A549 (cell line): ENCODE data around the gene GYS1. TPM values are rescaled to one million over a fixed set of nuclear protein-coding genes. Genes with fewer than 3 reads are reported as not detected.

Experiments used
- ATAC-seq, 2 experiments: fragments of 200-7000 bp in 1 of 2; fragments of >200 bp in 1 of 2; cut with Nextera tagmentation in 1 of 2; cut with Tn5 transposase in 1 of 2; 3 replicates each; pipeline versions ENCODE4 v1.8.0 to v1.9.1; 2018 to 2020; ENCODE audit warnings: mild to moderate bottlenecking in 1 of 2, moderate library complexity in 1 of 2
- CTCF ChIA-PET: fragments of 300-600 bp; sonication (Branson Sonifier 250); formaldehyde crosslinking; extraction: SDS; loops from one replicate; lab custom pipeline; 2021; ENCODE audit warnings: antibody characterized with exemption, inconsistent platforms; lab: Yijun Ruan, JAX
- POLR2A ChIA-PET: fragments of 350-600 bp; formaldehyde crosslinking; extraction: SDS; loops from one replicate; lab custom pipeline; 2021; ENCODE audit warnings: antibody characterized with exemption, inconsistent platforms; lab: Yijun Ruan, JAX
- DNase-seq, 2 experiments: peaks; one replicate each; pipeline versions ENCODE4 v3.0.0 to v3.0.0-alpha.2; 2011 to 2016; ENCODE audit warnings: low read depth in 1 of 2, low spot score in 1 of 2
- FAIRE-seq: peaks from 2 replicates; lab custom pipeline; 2011; peaks lifted over from hg19 to GRCh38; lab: Jason Lieb, UNC
- H3K27ac ChIP-seq, 2 experiments: fragments of >200 bp; sonication (Bioruptor Twin); formaldehyde crosslinking; 3 replicates each; pipeline ENCODE4 v1.5.1; 2016 to 2017
- H3K4me1 ChIP-seq: fragments of >200 bp; sonication (Bioruptor Twin); formaldehyde crosslinking; 3 replicates; pipeline ENCODE4 v1.6.1; 2016
- H3K4me2 ChIP-seq: fragments of >200 bp; sonication (Bioruptor Twin); formaldehyde crosslinking; 3 replicates; pipeline ENCODE4 v1.6.1; 2016
- H3K4me3 ChIP-seq: fragments of >200 bp; sonication (Bioruptor Twin); formaldehyde crosslinking; 3 replicates; pipeline ENCODE4 v1.5.1; 2016
- H3K9me3 ChIP-seq: fragments of >200 bp; sonication (Bioruptor Twin); formaldehyde crosslinking; 3 replicates; pipeline ENCODE4 v1.6.1; 2016
- ATOH8 ChIP-seq: fragments of 250-450 bp; sonication (Bioruptor Pico); IDR thresholded peaks from 2 replicates; pipeline ENCODE4 v1.5.0; 2020; ENCODE audit warnings: low read depth, mild to moderate bottlenecking, moderate library complexity
- BHLHE40 ChIP-seq: IDR thresholded peaks from 2 replicates; pipeline ENCODE4 v1.6.1; 2012; ENCODE audit warnings: low read depth, low read length, inconsistent platforms
- CHD2 ChIP-seq: fragments of 150-350 bp; IDR thresholded peaks from 2 replicates; pipeline ENCODE4 v1.6.1; 2014; ENCODE audit warnings: low read length; ENCODE audit not compliant: partially characterized antibody
- EHF ChIP-seq: fragments of 250-450 bp; sonication (Bioruptor Pico); IDR thresholded peaks from 2 replicates; pipeline ENCODE4 v1.5.0; 2020; ENCODE audit warnings: mild to moderate bottlenecking
- ELK1 ChIP-seq: fragments of 150-350 bp; IDR thresholded peaks from 2 replicates; pipeline ENCODE4 v1.6.1; 2014; ENCODE audit warnings: low read depth, mild to moderate bottlenecking, low read length
- ESRRA ChIP-seq: fragments of 150-350 bp; IDR thresholded peaks from 2 replicates; pipeline ENCODE4 v1.6.1; 2014; ENCODE audit warnings: mild to moderate bottlenecking, low read length, borderline replicate concordance
- FOSL2 ChIP-seq, 2 experiments: fragments of 450-650 bp in 1 of 2; fragments of >200 bp in 1 of 2; sonication (Bioruptor Twin) in 1 of 2; formaldehyde crosslinking; IDR thresholded peaks; 2 replicates each; pipeline versions ENCODE4 v1.5.0 to v1.6.1; 2016 to 2020; ENCODE audit warnings: mild to moderate bottlenecking in 1 of 2, moderate library complexity in 1 of 2
- FOXS1 ChIP-seq: fragments of 250-450 bp; sonication (Bioruptor Pico); IDR thresholded peaks from 2 replicates; pipeline ENCODE4 v1.5.0; 2020; ENCODE audit warnings: mild to moderate bottlenecking, moderate library complexity
- GATA3 ChIP-seq: IDR thresholded peaks from 2 replicates; pipeline ENCODE4 v1.6.1; 2012; ENCODE audit warnings: borderline replicate concordance
- HDAC2 ChIP-seq: fragments of 200-600 bp; sonication (generic); IDR thresholded peaks from 2 replicates; pipeline ENCODE4 v1.6.1; 2016
- HES2 ChIP-seq: fragments of >200 bp; sonication (Bioruptor Twin); formaldehyde crosslinking; IDR thresholded peaks from 2 replicates; pipeline ENCODE4 v1.6.1; 2016
- HEYL ChIP-seq: fragments of 250-450 bp; sonication (Bioruptor Pico); IDR thresholded peaks from 2 replicates; pipeline ENCODE4 v1.8.0; 2021; ENCODE audit warnings: mild to moderate bottlenecking, moderate library complexity
- HMGXB4 ChIP-seq: fragments of 250-450 bp; sonication (Bioruptor Pico); IDR thresholded peaks from 2 replicates; pipeline ENCODE4 v1.5.0; 2021; ENCODE audit warnings: mild to moderate bottlenecking, moderate library complexity, borderline replicate concordance
- HOXA7 ChIP-seq: fragments of 250-450 bp; sonication (Bioruptor Pico); IDR thresholded peaks from 2 replicates; pipeline ENCODE4 v1.5.0; 2020; ENCODE audit warnings: mild to moderate bottlenecking, moderate library complexity
- HOXB5 ChIP-seq: fragments of 250-450 bp; sonication (Bioruptor Pico); IDR thresholded peaks from 2 replicates; pipeline ENCODE4 v1.5.0; 2020; ENCODE audit warnings: mild to moderate bottlenecking, moderate library complexity
- JUN ChIP-seq, 2 experiments: fragments of >200 bp; sonication (Bioruptor Twin); formaldehyde crosslinking; IDR thresholded peaks; 2 replicates in 1 of 2; 3 replicates in 1 of 2; pipeline ENCODE4 v1.6.1; 2016 to 2017
- MAX ChIP-seq: IDR thresholded peaks from 2 replicates; pipeline ENCODE4 v1.6.1; 2012
- MAZ ChIP-seq: fragments of 150-350 bp; IDR thresholded peaks from 2 replicates; pipeline ENCODE4 v1.6.1; 2014; ENCODE audit warnings: antibody characterized with exemption, low read depth, low read length, borderline replicate concordance
- NPAS2 ChIP-seq: fragments of 250-450 bp; sonication (Bioruptor Pico); IDR thresholded peaks from 2 replicates; pipeline ENCODE4 v1.8.0; 2022; ENCODE audit warnings: mild to moderate bottlenecking, moderate library complexity, borderline replicate concordance
- NR3C1 ChIP-seq: fragments of >200 bp; sonication (Bioruptor Twin); formaldehyde crosslinking; IDR thresholded peaks from 3 replicates; pipeline ENCODE4 v1.6.1; 2017
- PHF8 ChIP-seq: fragments of 200-600 bp; sonication (generic); IDR thresholded peaks from 2 replicates; pipeline ENCODE4 v1.6.1; 2016; ENCODE audit warnings: low read depth, mild to moderate bottlenecking, antibody characterized with exemption, moderate library complexity, borderline replicate concordance
- POLR2A ChIP-seq: IDR thresholded peaks from 2 replicates; pipeline ENCODE4 v1.6.1; 2012; ENCODE audit warnings: mild to moderate bottlenecking, low read length
- POLR2AphosphoS2 ChIP-seq: conservative IDR thresholded peaks from 2 replicates; pipeline ENCODE4 v1.6.1; 2012; ENCODE audit warnings: low read length, improper control_type of control experiment, inconsistent platforms
- RAD21 ChIP-seq, 2 experiments: fragments of >200 bp in 1 of 2; sonication (Bioruptor Twin) in 1 of 2; formaldehyde crosslinking in 1 of 2; IDR thresholded peaks in 1 of 2; conservative IDR thresholded peaks in 1 of 2; 2 replicates in 1 of 2; 3 replicates in 1 of 2; pipeline ENCODE4 v1.6.1; 2012 to 2018; ENCODE audit warnings: inconsistent platforms in 1 of 2
- SMC3 ChIP-seq: fragments of >200 bp; sonication (Bioruptor Twin); formaldehyde crosslinking; IDR thresholded peaks from 3 replicates; pipeline ENCODE4 v1.6.1; 2018; ENCODE audit warnings: inconsistent platforms
- SREBF2 ChIP-seq: fragments of 450-650 bp; IDR thresholded peaks from 2 replicates; pipeline ENCODE4 v1.6.1; 2014; ENCODE audit warnings: mild to moderate bottlenecking, moderate library complexity
- TFCP2L1 ChIP-seq: fragments of 250-450 bp; sonication (Bioruptor Pico); IDR thresholded peaks from 2 replicates; pipeline ENCODE4 v1.5.0; 2021; ENCODE audit warnings: mild to moderate bottlenecking
- TP53 ChIP-seq: fragments of 250-450 bp; sonication (Bioruptor Pico); IDR thresholded peaks from 2 replicates; pipeline ENCODE4 v1.5.0; 2021; ENCODE audit warnings: mild to moderate bottlenecking, moderate library complexity
- USF2 ChIP-seq: fragments of 450-650 bp; IDR thresholded peaks from 2 replicates; pipeline ENCODE4 v1.6.1; 2014; ENCODE audit warnings: antibody characterized with exemption
- ZC3H11A ChIP-seq: fragments of 450-650 bp; IDR thresholded peaks from 2 replicates; pipeline ENCODE4 v1.6.1; 2014; ENCODE audit warnings: antibody characterized with exemption, mild to moderate bottlenecking
- ZNF302 ChIP-seq: fragments of 250-450 bp; sonication (Bioruptor Pico); IDR thresholded peaks from 2 replicates; pipeline ENCODE4 v1.9.0; 2021; ENCODE audit warnings: inconsistent platforms, mild to moderate bottlenecking, moderate library complexity
- ZSCAN20 ChIP-seq: fragments of 250-450 bp; sonication (Bioruptor Pico); IDR thresholded peaks from 2 replicates; pipeline ENCODE4 v1.8.0; 2022; ENCODE audit warnings: mild to moderate bottlenecking, moderate library complexity
- WGBS: methylation state at CpG from one replicate; pipeline ENCODE4 v1.1.6; 2017; ENCODE audit errors: missing lambda C conversion rate; 5-methylcytosine and 5-hydroxymethylcytosine counted together
- polyA plus RNA-seq, 4 experiments: library from polyadenylated mRNA; depleted of rRNA in 3 of 4; stranded (reverse); fragments of >200 nt; fragmentation: RNase III in 1 of 4; extraction: RNeasy Plus Mini Kit Qiagen cat#74134 plus additional on column Dnase treatment in 1 of 4; gene quantifications; 2 replicates in 3 of 4; 3 replicates in 1 of 4; pipeline ENCODE4 v1.2.3, GENCODE V29; 2011 to 2017

GYS1 gene
- polyA plus RNA-seq, 2 of the 4 experiments (the other 2 are of a cell fraction): 10.3 to 24.8 TPM

- Histone ChIP-seq H3K9me3 (no peaks in the 10 kb centered on the region), H3K4me3 (peak within 1 kb of the TSS; percentile 83), H3K4me2 (peak within 1 kb of the TSS; percentile 97), H3K4me1 (peaks cover 15% of the 10 kb centered on the region), H3K27ac (peak within 1 kb of the TSS; percentile 96 to 97)
- 2% methylated on average over 43 of the region's 71 CpGs for WGBS
- ChIA-PET POLR2A (interaction anchor here (0.6 to 6.5 kb wide), 13 partner anchors 9 to 451 kb away, joined by 3 to 47 read pairs (median 6); partner anchors contain the start of genes DHDH, NUCB1, PPP1R15A and SPHK2), CTCF (interaction anchor here (0.8 to 2.6 kb wide), 13 partner anchors 11 to 164 kb away, joined by 3 to 15 read pairs (median 5); partner anchors contain the start of genes GYS1, HSD17B14, NUCB1 and RUVBL2)
- FAIRE-seq (peak; percentile 97), ATAC-seq (peak; percentile 90 to 92), DNase-seq (peak; percentile 99 to 100)
- peak; percentile 36 for TF ChIP-seq CHD2
- peak; percentile 81; the same call in 1 of the 2 replicates for TF ChIP-seq ZSCAN20 (CRISPR knock-in tag)
- TF ChIP-seq RAD21 (conservative IDR thresholded peaks at IDR 0.05 in 1 of 2, IDR thresholded peaks at IDR 0.05 in 1 of 2): peak; percentile 31 to 63
- TF ChIP-seq BHLHE40: peak; percentile 96
- peak; percentile 97 for TF ChIP-seq NPAS2 (CRISPR knock-in tag)
- peak; percentile 33; the same call in 1 of the 2 replicates for TF ChIP-seq GATA3
- 0 out of 2 replicates have a peak, but pooled peaks have one; percentile 33 for TF ChIP-seq TFCP2L1 (CRISPR knock-in tag)
- TF ChIP-seq POLR2AphosphoS2: no peak
- TF ChIP-seq MAX: peak; percentile 91
- no peak for TF ChIP-seq HMGXB4 (CRISPR knock-in tag)
- peak; percentile 32; the same call in 1 of the 2 replicates for TF ChIP-seq ATOH8 (CRISPR knock-in tag)
- peak; percentile 100 for TF ChIP-seq USF2
- peak; percentile 75; the same call in 1 of the 2 replicates for TF ChIP-seq TP53 (CRISPR knock-in tag)
- peak; percentile 95 for TF ChIP-seq HOXB5 (CRISPR knock-in tag)
- TF ChIP-seq FOXS1 (CRISPR knock-in tag): peak; percentile 95
- TF ChIP-seq PHF8: no peak; the same call in 1 of the 2 replicates
- no peak for TF ChIP-seq ZNF302 (CRISPR knock-in tag)
- no peak for TF ChIP-seq ELK1
- no peak for TF ChIP-seq HES2
- TF ChIP-seq HEYL: peak; percentile 80
- no peak for TF ChIP-seq ESRRA
- no peak for TF ChIP-seq ZC3H11A
- TF ChIP-seq MAZ: 0 out of 2 replicates have a peak, but pooled peaks have one; percentile 60
- no peak for TF ChIP-seq HDAC2
- TF ChIP-seq EHF (CRISPR knock-in tag): peak; percentile 81; the same call in 1 of the 2 replicates
- TF ChIP-seq NR3C1: no peak
- TF ChIP-seq HOXA7: no peak
- TF ChIP-seq SREBF2: no peak
- peak; percentile 37 to 95; a peak in 4 of 5 replicates for TF ChIP-seq JUN (IDR thresholded peaks at IDR 0.05)
- peak; percentile 67 for TF ChIP-seq POLR2A
- TF ChIP-seq FOSL2 (IDR thresholded peaks at IDR 0.05): no peak
- TF ChIP-seq FOSL2 (CRISPR knock-in tag; IDR thresholded peaks at IDR 0.05): peak; percentile 81
- TF ChIP-seq SMC3: no peak; the same call in 1 of the 3 replicates
Observed at GRCh38 chr19:48954595-48955307, 38.4 kb downstream of the GYS1 start, which contains the start of gene BAX. BAX (plus strand) TSS chr19:48954875; CDS start chr19:48954929, 54 bp downstream.
